Dendritic cell treated with granulocyte-macrophage colony-stimulating factor and Interleukin-4, amounts not matched to agents 40 ng/mL and 50 ng/mL, for 4 days (primary cell): ENCODE measurements around the gene TMTC1.
"Not testable (repeated sequence)": the region's sequence is repeated elsewhere in the genome, so short reads cannot be mapped to it uniquely, and the experiment has no call there.

ENCODE experiments used
- H3K27ac Mint-ChIP-seq: one replicate; pipeline ENCODE4 v1.8.0; 2022; ENCODE audit warnings: mild to moderate bottlenecking, mixed read lengths
- H3K27me3 Mint-ChIP-seq: one replicate; pipeline ENCODE4 v1.8.0; 2022; ENCODE audit warnings: mild to moderate bottlenecking, mixed read lengths
- H3K36me3 Mint-ChIP-seq: one replicate; pipeline ENCODE4 v1.8.0; 2022; ENCODE audit warnings: low read depth, mixed read lengths
- H3K4me1 Mint-ChIP-seq: one replicate; pipeline ENCODE4 v1.8.0; 2022; ENCODE audit warnings: low read depth, mixed read lengths
- H3K4me3 Mint-ChIP-seq: one replicate; pipeline ENCODE4 v1.8.0; 2022; ENCODE audit warnings: mild to moderate bottlenecking, moderate library complexity, mixed read lengths
- H3K9me3 Mint-ChIP-seq: one replicate; pipeline ENCODE4 v1.8.0; 2022; ENCODE audit warnings: mixed read lengths
- intact Hi-C: fragments of 100-400 bp; cut with micrococcal nuclease; formaldehyde crosslinking; loops from one replicate; pipeline ENCODE4 v1.15.0; 2022

The TMTC1 gene

DNA sequence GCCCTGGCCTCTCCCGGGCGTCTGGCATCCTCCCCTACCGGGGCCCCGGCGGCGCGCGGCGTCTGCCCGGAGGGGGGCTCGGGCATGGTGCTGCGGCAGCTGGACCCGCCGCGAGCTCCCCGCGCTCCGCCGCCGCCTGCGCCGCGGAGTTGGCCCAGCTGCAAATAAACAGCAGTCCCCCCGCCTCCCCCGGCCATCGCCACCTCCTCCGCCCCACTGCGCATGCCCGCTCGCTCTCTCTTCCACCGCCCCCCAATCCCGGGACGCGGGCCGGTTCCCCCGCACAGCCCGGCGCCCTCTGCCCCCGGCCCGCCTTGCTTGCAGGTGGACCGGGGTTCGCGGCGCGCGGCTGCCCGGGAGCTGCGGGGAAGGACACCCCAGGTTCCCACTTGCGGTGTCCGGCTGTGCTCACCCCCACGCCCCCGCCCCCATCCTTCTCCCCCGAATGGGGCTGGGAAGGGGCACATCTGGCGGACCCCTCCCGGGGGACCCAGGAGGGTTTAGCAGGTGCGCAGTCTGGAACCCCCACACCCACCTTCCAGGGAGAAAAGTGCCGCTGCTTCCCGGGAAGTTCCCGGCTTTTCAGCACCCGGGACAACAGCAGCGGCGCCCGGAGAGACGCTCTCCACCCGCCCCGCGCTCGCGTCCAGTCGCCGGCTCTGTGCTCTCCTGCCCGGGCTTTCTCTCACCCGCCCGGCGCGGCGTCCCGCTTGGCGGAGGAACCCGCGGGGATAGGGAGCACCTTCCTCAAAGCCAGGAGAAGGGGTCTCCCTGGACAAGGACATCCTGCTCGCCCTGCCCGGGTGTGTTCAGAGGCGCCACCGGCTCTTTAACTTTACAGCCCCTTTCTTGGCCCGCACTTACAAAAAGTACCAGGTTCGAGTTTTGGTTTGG lies at the start of gene TMTC1:
Gene TMTC1 (minus strand): TSS at position 170 of the 894 bp plus-strand sequence. CDS start 191 bp downstream, outside the sequence.
- H3K27ac Mint-ChIP-seq = peak within 1 kb of the TSS; percentile 91
- peaks cover 29% of the 10 kb centered on the region for H3K27me3 Mint-ChIP-seq
- peaks cover 5% of the 10 kb centered on the region for H3K36me3 Mint-ChIP-seq
- H3K9me3 Mint-ChIP-seq = no peaks in the 10 kb centered on the region
- peak within 1 kb of the TSS; percentile 95 for H3K4me3 Mint-ChIP-seq
- peaks cover 16% of the 10 kb centered on the region for H3K4me1 Mint-ChIP-seq
- intact Hi-C loops = no loop called here

GRCh38 chr12:29831173-29831572 lies 47.4 kb upstream of the TMTC1 start:
- H3K27ac Mint-ChIP-seq = no peak overlapping the region
- intact Hi-C loops = no loop called here
- peaks cover 40% of the 10 kb centered on the region for H3K9me3 Mint-ChIP-seq
- no peaks in the 10 kb centered on the region for H3K4me1 Mint-ChIP-seq
- no peak overlapping the region for H3K4me3 Mint-ChIP-seq
- no peaks in the 10 kb centered on the region for H3K36me3 Mint-ChIP-seq
- no peaks in the 10 kb centered on the region for H3K27me3 Mint-ChIP-seq

- Mint-ChIP-seq H3K27me3 (no peaks in the 10 kb centered on the region), H3K36me3 (no peaks in the 10 kb centered on the region), H3K4me1 (no peaks in the 10 kb centered on the region), H3K9me3 (peaks cover 36% of the 10 kb centered on the region), H3K4me3 (no peak overlapping the region), H3K27ac (no peak overlapping the region)
- intact Hi-C loops = no loop called here
Observed at GRCh38 chr12:29830391-29830790, 46.6 kb upstream of the TMTC1 start.

DNA sequence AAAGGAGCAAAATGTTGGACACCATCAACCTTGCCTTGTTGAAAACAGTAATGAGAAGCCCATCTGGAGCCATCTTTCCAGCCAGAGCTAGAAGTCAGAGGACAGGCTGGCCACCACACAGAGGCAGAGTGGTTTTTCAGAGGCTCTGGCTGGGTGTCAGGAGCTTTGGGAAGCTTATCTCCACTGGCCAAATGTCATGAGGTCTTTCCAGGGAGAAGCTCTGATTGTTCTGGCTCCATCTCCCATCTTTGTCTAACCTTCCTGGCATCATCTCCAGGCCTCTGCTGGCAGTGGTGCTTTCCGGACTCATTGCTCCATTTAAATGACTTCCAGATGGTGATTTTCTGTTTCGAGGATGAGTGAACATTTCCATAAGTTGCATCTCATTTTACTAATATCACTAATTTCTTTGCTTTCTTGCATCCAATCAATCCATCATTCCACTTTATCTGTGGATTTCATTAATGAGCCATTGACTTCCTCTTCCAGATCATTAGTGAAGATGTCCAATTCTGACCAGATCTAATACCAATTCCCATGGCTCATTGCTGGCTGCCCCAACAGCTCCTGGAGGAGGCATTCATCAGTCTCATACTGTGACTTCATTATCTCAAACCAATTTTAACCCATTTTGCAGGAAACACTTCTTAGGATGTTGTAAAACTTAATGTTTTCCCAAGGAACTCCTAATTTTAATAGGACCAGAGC lies 35.3 kb upstream of the TMTC1 start:
- intact Hi-C loops = no loop called here

GRCh38 chr12:29816874-29817725 lies 33.4 kb upstream of the TMTC1 start:
- Mint-ChIP-seq H3K27me3 (no peaks in the 10 kb centered on the region), H3K36me3 (no peaks in the 10 kb centered on the region), H3K9me3 (no peaks in the 10 kb centered on the region), H3K4me3 (no peak overlapping the region), H3K4me1 (no peaks in the 10 kb centered on the region), H3K27ac (no peak overlapping the region)
- intact Hi-C loops = no loop called here

More for the DNA sequence above, 35.3 kb upstream of the TMTC1 start:
- Mint-ChIP-seq H3K4me3 (no peak overlapping the region), H3K9me3 (no peaks in the 10 kb centered on the region), H3K27ac (no peak overlapping the region), H3K27me3 (no peaks in the 10 kb centered on the region), H3K36me3 (no peaks in the 10 kb centered on the region), H3K4me1 (no peaks in the 10 kb centered on the region)

DNA sequence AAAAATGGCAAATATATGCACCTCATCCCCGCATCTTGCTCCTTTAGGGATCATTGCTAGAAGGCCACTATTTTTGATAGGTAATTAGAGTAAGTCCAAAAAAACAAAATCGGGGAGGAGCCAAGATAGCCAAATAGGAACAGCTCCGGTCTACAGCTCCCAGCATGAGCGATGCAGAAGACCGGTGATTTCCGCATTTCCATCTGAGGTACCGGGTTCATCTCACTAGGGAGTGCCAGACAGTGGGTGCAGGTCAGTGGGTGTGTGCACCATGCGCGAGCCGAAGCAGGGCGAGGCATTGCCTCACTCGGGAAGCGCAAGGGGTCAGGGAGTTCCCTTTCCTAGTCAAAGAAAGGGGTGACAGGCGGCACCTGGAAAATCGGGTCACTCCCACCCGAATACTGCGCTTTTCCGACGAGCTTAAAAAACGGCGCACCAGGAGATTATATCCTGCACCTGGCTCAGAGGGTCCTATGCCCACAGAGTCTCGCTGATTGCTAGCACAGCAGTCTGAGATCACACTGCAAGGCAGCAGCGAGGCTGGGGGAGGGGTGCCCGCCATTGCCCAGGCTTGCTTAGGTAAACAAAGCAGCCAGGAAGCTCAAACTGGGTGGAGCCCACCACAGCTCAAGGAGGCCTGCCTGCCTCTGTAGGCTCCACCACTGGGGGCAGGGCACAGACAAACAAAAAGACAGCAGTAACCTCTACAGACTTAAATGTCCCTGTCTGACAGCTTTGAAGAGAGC lies 26.0 kb upstream of the TMTC1 start:
- H3K4me1 Mint-ChIP-seq, H3K27ac Mint-ChIP-seq: not testable (repeated sequence)
- H3K9me3 Mint-ChIP-seq = peaks cover 15% of the 10 kb centered on the region

DNA sequence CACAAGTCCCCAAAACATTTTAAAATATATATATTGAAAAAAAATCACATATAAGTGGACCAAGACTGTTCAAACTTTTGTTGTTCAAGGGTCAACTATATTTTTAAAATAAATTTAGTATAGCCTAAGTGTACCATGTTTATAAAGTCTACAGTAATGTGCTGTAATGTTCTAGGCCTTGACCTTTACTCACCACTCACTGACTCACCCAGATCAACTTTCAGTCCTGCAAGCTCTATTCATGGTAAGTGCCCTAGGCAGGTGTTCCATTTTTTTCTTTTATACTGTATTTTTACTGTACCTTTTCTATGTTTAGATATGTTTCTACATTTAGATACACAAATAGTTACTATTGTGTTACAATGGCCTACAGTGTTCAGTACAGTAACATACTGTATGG lies 23.4 kb upstream of the TMTC1 start:
- H3K27ac Mint-ChIP-seq = no peak overlapping the region
- no peaks in the 10 kb centered on the region for H3K36me3 Mint-ChIP-seq
- peaks cover 15% of the 10 kb centered on the region for H3K9me3 Mint-ChIP-seq
- intact Hi-C loops = no loop called here
- no peak overlapping the region for H3K4me3 Mint-ChIP-seq
- no peaks in the 10 kb centered on the region for H3K27me3 Mint-ChIP-seq
- no peaks in the 10 kb centered on the region for H3K4me1 Mint-ChIP-seq

More for the DNA sequence above, 26.0 kb upstream of the TMTC1 start:
- intact Hi-C loops, H3K4me3 Mint-ChIP-seq, H3K36me3 Mint-ChIP-seq, H3K27me3 Mint-ChIP-seq: not testable (repeated sequence)

GRCh38 chr12:29804019-29804418 lies 20.3 kb upstream of the TMTC1 start:
- Mint-ChIP-seq H3K4me1 (no peaks in the 10 kb centered on the region), H3K9me3 (peaks cover 8% of the 10 kb centered on the region), H3K27me3 (peaks cover 7% of the 10 kb centered on the region), H3K36me3 (no peaks in the 10 kb centered on the region), H3K27ac (no peak overlapping the region), H3K4me3 (no peak overlapping the region)
- intact Hi-C loops = no loop called here

DNA sequence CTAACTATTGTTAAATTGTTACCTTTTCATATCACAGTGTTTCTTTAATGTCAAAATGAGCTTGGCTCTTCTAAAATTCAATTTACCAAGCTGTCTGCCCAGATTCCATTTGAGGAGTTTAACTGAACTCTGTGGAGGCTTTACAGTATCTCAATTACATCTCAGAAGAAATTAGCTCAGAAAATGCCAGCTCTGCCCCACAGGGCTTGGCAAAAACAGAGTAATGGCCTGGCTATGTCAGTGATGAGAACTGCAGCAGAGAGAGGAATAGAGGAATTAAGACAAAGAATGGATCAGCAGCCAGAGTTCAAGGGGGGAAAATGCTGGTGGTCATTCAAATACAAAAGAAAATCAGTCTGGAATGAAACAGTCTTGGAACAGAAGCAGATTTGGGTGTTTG lies 15.8 kb upstream of the TMTC1 start:
- intact Hi-C loops = no loop called here
- no peaks in the 10 kb centered on the region for H3K36me3 Mint-ChIP-seq
- peaks cover 16% of the 10 kb centered on the region for H3K27me3 Mint-ChIP-seq

DNA sequence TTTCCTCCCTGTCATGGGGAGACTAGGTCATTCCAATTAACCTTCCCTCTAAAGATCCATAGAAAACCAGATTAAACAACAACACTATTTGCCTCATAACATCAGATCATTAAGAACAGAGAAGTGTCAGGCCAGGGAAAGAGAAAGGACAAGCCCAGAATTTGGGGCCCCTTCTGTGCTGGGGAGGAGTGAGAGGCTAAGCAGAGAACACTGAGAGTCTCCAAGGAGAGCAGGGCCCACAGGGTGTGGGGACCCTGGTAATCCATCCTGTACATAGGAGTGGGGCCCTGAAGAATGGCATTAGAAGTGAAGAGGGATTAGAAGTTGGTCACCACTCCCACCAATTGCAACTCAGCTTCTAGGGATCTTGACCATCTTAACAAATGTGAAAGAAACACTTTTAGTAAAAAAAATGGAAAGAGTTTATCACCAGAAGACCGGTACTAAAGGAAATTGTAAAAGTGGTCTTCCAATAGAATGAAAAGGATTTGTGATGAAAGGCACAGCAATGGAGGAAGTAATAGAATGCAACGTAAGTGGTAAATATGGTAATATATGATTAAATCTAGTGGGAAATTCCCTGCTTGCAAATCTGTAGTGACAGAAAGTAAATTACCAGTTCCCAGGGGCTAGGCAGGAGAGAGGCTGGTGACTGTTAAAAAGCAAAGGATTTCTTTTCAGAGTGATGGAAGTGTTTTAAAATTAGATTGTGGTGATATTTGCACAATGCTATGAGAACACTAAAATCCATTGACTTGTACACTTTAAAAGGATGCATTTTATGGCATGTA lies 14.0 kb upstream of the TMTC1 start:
- peaks cover 7% of the 10 kb centered on the region for H3K4me1 Mint-ChIP-seq
- intact Hi-C loops = no loop called here
- peaks cover 16% of the 10 kb centered on the region for H3K27me3 Mint-ChIP-seq
- H3K27ac Mint-ChIP-seq = no peak overlapping the region
- no peaks in the 10 kb centered on the region for H3K36me3 Mint-ChIP-seq
- H3K4me3 Mint-ChIP-seq = no peak overlapping the region
- peaks cover 8% of the 10 kb centered on the region for H3K9me3 Mint-ChIP-seq

More for the DNA sequence above, 15.8 kb upstream of the TMTC1 start:
- Mint-ChIP-seq H3K4me3 (no peak overlapping the region), H3K9me3 (peaks cover 8% of the 10 kb centered on the region), H3K27ac (no peak overlapping the region), H3K4me1 (peaks cover 7% of the 10 kb centered on the region)

DNA sequence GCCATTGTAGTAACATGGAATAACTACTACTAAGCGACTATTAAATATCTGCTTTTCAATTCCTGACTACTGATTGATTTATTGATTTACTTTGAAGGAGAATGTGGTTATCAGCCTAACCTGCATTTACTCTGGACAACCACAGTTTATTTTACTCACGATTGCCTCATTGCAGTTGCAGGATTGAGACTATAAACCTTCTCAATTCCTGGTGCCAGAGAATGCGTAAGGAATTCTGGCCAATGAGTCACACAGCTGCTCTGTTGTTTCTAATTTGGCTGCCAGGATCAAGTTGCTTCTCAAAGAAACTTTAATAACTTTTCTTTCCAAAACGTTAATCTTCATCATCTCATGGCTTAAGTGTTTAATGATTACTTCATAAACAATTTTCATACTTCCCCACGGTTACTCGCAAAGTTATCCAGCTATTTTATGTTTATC lies 13.1 kb upstream of the TMTC1 start:
- H3K27me3 Mint-ChIP-seq = peaks cover 16% of the 10 kb centered on the region
- intact Hi-C loops = no loop called here
- H3K27ac Mint-ChIP-seq = no peak overlapping the region
- H3K4me1 Mint-ChIP-seq = peaks cover 7% of the 10 kb centered on the region
- peaks cover 7% of the 10 kb centered on the region for H3K9me3 Mint-ChIP-seq
- no peaks in the 10 kb centered on the region for H3K36me3 Mint-ChIP-seq
- H3K4me3 Mint-ChIP-seq = no peak overlapping the region

- intact Hi-C loops = no loop called here
- Mint-ChIP-seq H3K4me3 (no peak overlapping the region), H3K27ac (no peak overlapping the region), H3K27me3 (peaks cover 16% of the 10 kb centered on the region), H3K36me3 (no peaks in the 10 kb centered on the region), H3K9me3 (no peaks in the 10 kb centered on the region), H3K4me1 (peaks cover 7% of the 10 kb centered on the region)
Observed at GRCh38 chr12:29795715-29796114, 12.0 kb upstream of the TMTC1 start.
